ENCODE data around the gene SYNDIG1.

- TF ChIP-seq, protein P1, sequence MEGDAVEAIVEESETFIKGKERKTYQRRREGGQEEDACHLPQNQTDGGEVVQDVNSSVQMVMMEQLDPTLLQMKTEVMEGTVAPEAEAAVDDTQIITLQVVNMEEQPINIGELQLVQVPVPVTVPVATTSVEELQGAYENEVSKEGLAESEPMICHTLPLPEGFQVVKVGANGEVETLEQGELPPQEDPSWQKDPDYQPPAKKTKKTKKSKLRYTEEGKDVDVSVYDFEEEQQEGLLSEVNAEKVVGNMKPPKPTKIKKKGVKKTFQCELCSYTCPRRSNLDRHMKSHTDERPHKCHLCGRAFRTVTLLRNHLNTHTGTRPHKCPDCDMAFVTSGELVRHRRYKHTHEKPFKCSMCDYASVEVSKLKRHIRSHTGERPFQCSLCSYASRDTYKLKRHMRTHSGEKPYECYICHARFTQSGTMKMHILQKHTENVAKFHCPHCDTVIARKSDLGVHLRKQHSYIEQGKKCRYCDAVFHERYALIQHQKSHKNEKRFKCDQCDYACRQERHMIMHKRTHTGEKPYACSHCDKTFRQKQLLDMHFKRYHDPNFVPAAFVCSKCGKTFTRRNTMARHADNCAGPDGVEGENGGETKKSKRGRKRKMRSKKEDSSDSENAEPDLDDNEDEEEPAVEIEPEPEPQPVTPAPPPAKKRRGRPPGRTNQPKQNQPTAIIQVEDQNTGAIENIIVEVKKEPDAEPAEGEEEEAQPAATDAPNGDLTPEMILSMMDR (conservative IDR thresholded peaks at IDR 0.05; ENCODE audit: low read depth, low read length): no peak
- no peak for TF ChIP-seq FOS (IDR thresholded peaks at IDR 0.05; ENCODE audit: low read depth, low read length)
- TF ChIP-seq MXI1 (IDR thresholded peaks at IDR 0.05; ENCODE audit: borderline replicate concordance, low read depth, low read length): no peak
- no peak for TF ChIP-seq RAD21 (IDR thresholded peaks at IDR 0.05; ENCODE audit: low read length)
- TF ChIP-seq POLR2A (IDR thresholded peaks at IDR 0.05; ENCODE audit: low read depth, low read length): no peak
These were observed 228.0 kb downstream of the SYNDIG1 start for GRCh38 chr20:24697411-24697810.

All from IMR-90 (cell line).